Activated T-helper 2 cell treated with anti-CD3 and anti-CD28 coated beads, Interferon-gamma antibody, Interleukin-2, Interleukin-4, amounts not matched to agents 10 μg/mL and 5 μg/mL and 100 μg/mL, durations not matched to agents 14 hours and 24 hours and 36 hours (primary cell): ENCODE results near the gene MUC21. TPM values are rescaled to one million over a fixed set of nuclear protein-coding genes. Genes with fewer than 3 reads are reported as not detected.
"Not testable (repeated sequence)": the region's sequence is repeated elsewhere in the genome, so short reads cannot be mapped to it uniquely, and the experiment has no call there.

Experiments used
- DNase-seq: peaks from one replicate; pipeline ENCODE4 v3.0.0; 2021; ENCODE audit warnings: low spot score
- H3K27ac Mint-ChIP-seq: one replicate; pipeline ENCODE4 v1.8.0; 2021; ENCODE audit warnings: mixed read lengths
- H3K27me3 Mint-ChIP-seq: one replicate; pipeline ENCODE4 v1.8.0; 2021; ENCODE audit warnings: low read depth, mixed read lengths
- H3K36me3 Mint-ChIP-seq: one replicate; pipeline ENCODE4 v1.8.0; 2021; ENCODE audit warnings: low read depth, mixed read lengths
- H3K4me1 Mint-ChIP-seq: one replicate; pipeline ENCODE4 v1.8.0; 2021; ENCODE audit warnings: low read depth, mixed read lengths
- H3K4me3 Mint-ChIP-seq: one replicate; pipeline ENCODE4 v1.8.0; 2021; ENCODE audit warnings: low read depth, mild to moderate bottlenecking, moderate library complexity, mixed read lengths
- H3K9me3 Mint-ChIP-seq: one replicate; pipeline ENCODE4 v1.8.0; 2021; ENCODE audit warnings: mixed read lengths
- intact Hi-C: fragments of 100-400 bp; cut with micrococcal nuclease; formaldehyde crosslinking; loops from one replicate; pipeline ENCODE4 v1.15.1; 2023
- total RNA-seq: library from RNA; stranded (reverse); gene quantifications from 2 replicates; pipeline ENCODE4 v1.2.3, GENCODE V29; 2022

MUC21 gene
- total RNA-seq, 1 donor from 2014 or later = not detected

DNA sequence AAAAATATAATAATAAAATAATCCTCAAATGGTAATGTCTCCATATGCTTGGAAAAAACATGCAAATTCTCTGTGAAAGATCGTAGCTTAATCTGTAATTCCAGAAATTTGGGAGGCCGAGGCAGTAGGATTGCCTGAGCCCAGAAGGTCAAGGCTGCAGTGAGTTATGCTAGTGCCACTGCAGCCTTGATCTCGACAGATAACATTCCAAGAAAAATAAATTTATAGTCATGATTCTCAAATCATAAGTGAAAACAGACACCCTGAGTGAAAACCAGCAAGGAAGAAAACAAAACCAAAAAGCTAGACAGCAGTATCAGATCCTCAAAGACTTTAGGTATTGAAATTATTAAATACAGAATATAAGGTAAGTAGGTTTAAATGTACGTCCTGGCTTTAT, 3.8 kb upstream of the MUC21 start:
- Mint-ChIP-seq H3K4me1 (peaks cover 2% of the 10 kb centered on the region), H3K4me3 (no peak overlapping the region), H3K9me3 (no peaks in the 10 kb centered on the region), H3K27me3 (peaks cover 37% of the 10 kb centered on the region), H3K36me3 (no peaks in the 10 kb centered on the region), H3K27ac (no peak overlapping the region)
- no peak for DNase-seq
- intact Hi-C loops = no loop called here

DNA sequence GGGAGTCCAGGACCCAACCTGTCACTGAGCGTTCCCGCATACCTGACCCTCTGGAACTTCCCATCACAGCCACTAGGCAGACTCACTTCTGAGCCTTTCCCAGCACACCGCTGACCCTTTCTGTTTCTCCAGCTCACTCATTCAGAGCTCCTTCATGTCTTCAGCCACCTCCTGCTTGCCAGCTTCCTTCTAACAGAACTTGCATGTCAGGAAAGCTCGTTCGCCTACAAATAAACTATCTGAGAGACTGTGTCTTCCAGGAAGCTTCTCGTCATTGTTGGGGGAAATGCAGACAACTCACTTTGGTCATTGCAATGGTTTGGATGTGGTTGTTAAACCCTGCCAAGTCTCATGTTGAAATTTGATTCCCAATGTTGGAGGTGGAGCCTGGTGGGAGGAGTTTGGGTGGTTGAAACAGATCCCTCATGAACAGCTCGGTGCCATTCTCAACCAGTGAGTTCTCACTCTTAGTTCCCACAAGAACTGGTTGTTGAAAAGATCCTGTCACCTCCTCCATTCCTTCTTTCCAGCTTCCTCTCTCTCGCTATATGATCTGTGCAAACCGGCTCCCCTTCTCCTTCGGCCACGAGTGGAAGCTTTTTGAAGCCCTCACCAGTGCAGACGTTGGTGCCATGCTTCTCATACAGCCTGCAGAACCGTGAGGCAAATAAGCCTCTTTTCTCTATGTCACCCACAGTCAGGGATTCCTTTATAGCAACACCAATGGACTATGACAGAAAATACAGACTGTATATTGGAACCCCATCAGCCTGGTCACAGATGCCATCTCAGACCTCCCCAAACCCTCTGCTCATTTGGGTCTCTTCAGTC, 1.4 kb upstream of the MUC21 start:
- H3K4me3 Mint-ChIP-seq = no peak overlapping the region
- intact Hi-C loops = no loop called here
- no peaks in the 10 kb centered on the region for H3K9me3 Mint-ChIP-seq
- DNase-seq = no peak
- H3K4me1 Mint-ChIP-seq = peaks cover 6% of the 10 kb centered on the region
- peaks cover 39% of the 10 kb centered on the region for H3K27me3 Mint-ChIP-seq
- no peaks in the 10 kb centered on the region for H3K36me3 Mint-ChIP-seq
- H3K27ac Mint-ChIP-seq = no peak overlapping the region

- no peak overlapping the region for H3K4me3 Mint-ChIP-seq
- peaks cover 25% of the 10 kb centered on the region for H3K27me3 Mint-ChIP-seq
- intact Hi-C loops = no loop called here
- H3K36me3 Mint-ChIP-seq = no peaks in the 10 kb centered on the region
- H3K9me3 Mint-ChIP-seq = no peaks in the 10 kb centered on the region
- no peak overlapping the region for H3K27ac Mint-ChIP-seq
- no peak for DNase-seq
- H3K4me1 Mint-ChIP-seq = peaks cover 15% of the 10 kb centered on the region
Measured at GRCh38 chr6:30985490-30985889, 2.0 kb downstream of the MUC21 start.

DNA sequence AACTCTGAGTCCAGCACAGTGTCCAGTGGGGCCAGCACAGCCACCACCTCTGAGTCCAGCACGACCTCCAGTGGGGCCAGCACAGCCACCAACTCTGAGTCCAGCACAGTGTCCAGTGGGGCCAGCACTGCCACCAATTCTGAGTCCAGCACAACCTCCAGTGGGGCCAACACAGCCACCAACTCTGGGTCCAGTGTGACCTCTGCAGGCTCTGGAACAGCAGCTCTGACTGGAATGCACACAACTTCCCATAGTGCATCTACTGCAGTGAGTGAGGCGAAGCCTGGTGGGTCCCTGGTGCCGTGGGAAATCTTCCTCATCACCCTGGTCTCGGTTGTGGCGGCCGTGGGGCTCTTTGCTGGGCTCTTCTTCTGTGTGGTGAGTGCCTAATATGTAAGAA, 3.8 kb downstream of the MUC21 start:
- Mint-ChIP-seq H3K27me3 (peaks cover 17% of the 10 kb centered on the region), H3K9me3 (no peaks in the 10 kb centered on the region), H3K27ac (no peak overlapping the region), H3K36me3 (no peaks in the 10 kb centered on the region), H3K4me3 (no peak overlapping the region), H3K4me1 (peaks cover 19% of the 10 kb centered on the region)
- intact Hi-C loops = no loop called here
- DNase-seq = no peak

DNA sequence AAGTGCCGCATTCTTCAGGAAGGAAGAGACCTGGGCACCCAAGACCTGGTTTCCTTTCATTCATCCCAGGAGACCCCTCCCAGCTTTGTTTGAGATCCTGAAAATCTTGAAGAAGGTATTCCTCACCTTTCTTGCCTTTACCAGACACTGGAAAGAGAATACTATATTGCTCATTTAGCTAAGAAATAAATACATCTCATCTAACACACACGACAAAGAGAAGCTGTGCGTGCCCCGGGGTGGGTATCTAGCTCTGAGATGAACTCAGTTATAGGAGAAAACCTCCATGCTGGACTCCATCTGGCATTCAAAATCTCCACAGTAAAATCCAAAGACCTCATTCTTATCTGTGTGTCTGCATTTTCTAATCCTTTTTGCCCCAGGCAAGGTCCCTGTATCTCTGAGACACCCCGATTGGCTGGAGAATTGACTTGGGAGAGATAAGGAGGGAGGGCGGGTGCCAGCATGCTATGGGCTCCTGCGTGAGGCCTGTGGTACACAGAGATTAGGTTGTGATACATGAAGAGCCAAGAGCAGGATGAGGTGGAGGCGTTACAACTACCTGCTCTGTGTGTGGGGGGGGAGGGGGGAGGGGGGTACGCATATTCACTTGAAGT, 4.8 kb downstream of the MUC21 start:
- peaks cover 7% of the 10 kb centered on the region for H3K27me3 Mint-ChIP-seq
- no peak for DNase-seq
- no peak overlapping the region for H3K27ac Mint-ChIP-seq
- intact Hi-C loops = no loop called here
- H3K9me3 Mint-ChIP-seq = no peaks in the 10 kb centered on the region
- no peaks in the 10 kb centered on the region for H3K36me3 Mint-ChIP-seq
- peaks cover 19% of the 10 kb centered on the region for H3K4me1 Mint-ChIP-seq
- H3K4me3 Mint-ChIP-seq = no peak overlapping the region

DNA sequence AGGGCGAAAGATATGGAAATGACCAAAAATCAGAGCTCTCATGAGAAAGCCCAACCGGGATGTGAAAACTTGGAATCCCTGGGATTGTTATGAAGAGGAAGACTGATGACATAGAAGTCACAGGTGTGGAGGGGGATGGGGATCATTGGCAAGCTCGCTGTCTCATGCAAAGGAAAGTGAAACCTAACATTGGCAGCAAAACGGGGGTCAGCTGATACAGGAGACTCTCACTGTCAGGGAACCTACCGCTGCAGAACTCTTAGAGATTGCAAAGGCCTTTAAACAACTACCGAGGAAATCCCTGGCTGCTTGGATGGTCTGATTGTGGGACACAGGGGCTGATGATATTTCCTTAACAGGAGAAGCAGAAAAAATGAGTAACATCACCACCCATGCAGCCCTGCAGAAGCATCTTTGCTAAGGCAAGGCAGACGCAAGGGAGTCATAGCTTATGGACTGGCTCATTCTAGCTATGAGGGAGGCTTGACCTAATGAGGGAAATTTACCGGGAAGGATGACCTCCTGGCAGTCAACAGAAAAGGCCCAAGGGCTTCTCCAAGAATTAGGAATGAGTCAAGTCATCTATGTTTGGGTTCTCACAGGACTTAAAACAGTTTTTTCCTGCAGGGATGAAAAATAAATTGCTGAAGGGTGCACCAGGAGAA, 7.0 kb downstream of the MUC21 start:
- H3K4me1 Mint-ChIP-seq = peaks cover 14% of the 10 kb centered on the region
- intact Hi-C loops = no loop called here
- DNase-seq = peak; percentile 14
- H3K4me3 Mint-ChIP-seq = no peak overlapping the region
- no peaks in the 10 kb centered on the region for H3K27me3 Mint-ChIP-seq
- no peaks in the 10 kb centered on the region for H3K9me3 Mint-ChIP-seq
- no peak overlapping the region for H3K27ac Mint-ChIP-seq
- no peaks in the 10 kb centered on the region for H3K36me3 Mint-ChIP-seq

DNA sequence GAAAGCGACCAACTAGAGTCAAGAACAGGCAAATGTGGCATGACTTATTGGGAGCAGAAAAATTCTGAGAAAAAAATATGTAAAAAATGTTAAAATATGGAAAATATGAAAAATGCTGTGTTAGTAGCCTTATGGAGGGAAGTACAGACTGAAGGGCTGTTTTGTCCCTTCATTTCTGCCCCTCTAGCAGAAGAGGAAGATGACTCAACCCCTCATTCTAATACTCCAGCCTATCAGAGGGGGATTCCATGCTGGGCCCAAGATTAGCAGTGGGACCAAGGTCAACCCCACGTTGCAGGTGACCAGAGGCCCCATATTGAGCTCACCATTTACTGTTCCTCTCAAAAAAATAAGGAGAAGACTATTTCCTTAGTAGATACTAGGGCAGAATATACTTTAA, 8.4 kb downstream of the MUC21 start:
- no peaks in the 10 kb centered on the region for H3K9me3 Mint-ChIP-seq
- no peak for DNase-seq
- H3K36me3 Mint-ChIP-seq = no peaks in the 10 kb centered on the region
- H3K4me3 Mint-ChIP-seq = no peak overlapping the region
- peaks cover 14% of the 10 kb centered on the region for H3K4me1 Mint-ChIP-seq
- H3K27ac Mint-ChIP-seq = no peak overlapping the region
- intact Hi-C loops = no loop called here
- no peaks in the 10 kb centered on the region for H3K27me3 Mint-ChIP-seq

GRCh38 chr6:30997301-30997700, 13.8 kb downstream of the MUC21 start:
- Mint-ChIP-seq H3K4me3 (no peak overlapping the region), H3K36me3 (no peaks in the 10 kb centered on the region), H3K27me3 (no peaks in the 10 kb centered on the region), H3K27ac (no peak overlapping the region), H3K9me3 (no peaks in the 10 kb centered on the region), H3K4me1 (peaks cover 1% of the 10 kb centered on the region)
- intact Hi-C loops = no loop called here
- DNase-seq = no peak

- intact Hi-C loops = no loop called here
- Mint-ChIP-seq H3K9me3 (no peaks in the 10 kb centered on the region), H3K27me3 (no peaks in the 10 kb centered on the region), H3K4me1 (peaks cover 3% of the 10 kb centered on the region), H3K27ac (no peak overlapping the region), H3K4me3 (no peak overlapping the region), H3K36me3 (no peaks in the 10 kb centered on the region)
- DNase-seq = no peak
Measured at GRCh38 chr6:30998785-30999184, 15.3 kb downstream of the MUC21 start.

DNA sequence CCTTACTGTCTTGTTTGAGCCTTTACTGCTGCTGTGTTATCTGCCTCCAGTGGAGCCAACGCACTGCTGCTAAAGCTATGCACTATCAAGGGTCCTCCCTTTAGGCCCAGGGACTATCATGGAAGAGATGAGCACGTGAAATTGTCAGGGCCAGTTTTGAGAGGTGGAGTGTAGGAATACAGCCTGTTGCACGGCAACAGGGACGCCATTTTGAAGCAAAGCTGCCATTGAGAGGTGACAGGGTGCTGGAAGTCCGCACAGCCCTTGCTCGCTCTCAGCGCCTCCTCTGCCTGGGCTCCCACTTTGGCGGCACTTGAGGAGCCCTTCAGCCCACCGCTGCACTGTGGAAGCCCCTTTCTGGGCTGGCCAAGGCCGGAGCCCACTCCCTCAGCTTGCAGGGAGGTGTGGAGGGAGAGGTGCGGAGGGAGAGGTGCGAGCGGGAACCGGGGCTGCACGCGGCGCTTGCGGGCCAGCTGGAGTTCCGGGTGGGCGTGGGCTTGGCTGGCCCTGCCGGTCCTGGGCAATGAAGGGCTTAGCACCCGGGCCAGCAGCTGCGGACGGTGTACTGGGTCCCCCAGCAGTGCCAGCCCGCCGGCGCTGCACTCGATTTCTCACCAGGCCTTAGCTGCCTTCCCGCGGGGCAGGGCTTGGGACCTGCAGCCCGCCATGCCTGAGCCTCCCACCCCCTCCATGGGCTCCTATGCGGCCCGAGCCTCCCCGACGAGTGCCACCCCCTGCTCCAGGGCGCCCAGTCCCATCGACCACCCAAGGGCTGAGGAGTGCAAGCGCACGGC, 16.7 kb downstream of the MUC21 start:
- H3K36me3 Mint-ChIP-seq, intact Hi-C loops, H3K27ac Mint-ChIP-seq, H3K4me1 Mint-ChIP-seq, H3K27me3 Mint-ChIP-seq, H3K4me3 Mint-ChIP-seq, H3K9me3 Mint-ChIP-seq, DNase-seq: not testable (repeated sequence)

- H3K27ac Mint-ChIP-seq = peak overlapping the region; percentile 10
- no peak overlapping the region for H3K4me3 Mint-ChIP-seq
- no peaks in the 10 kb centered on the region for H3K36me3 Mint-ChIP-seq
- H3K4me1 Mint-ChIP-seq = peaks cover 3% of the 10 kb centered on the region
- peaks cover 1% of the 10 kb centered on the region for H3K27me3 Mint-ChIP-seq
- intact Hi-C loops = no loop called here
- H3K9me3 Mint-ChIP-seq = no peaks in the 10 kb centered on the region
- no peak for DNase-seq
Measured at GRCh38 chr6:31001281-31001888, 17.9 kb downstream of the MUC21 start.

- Mint-ChIP-seq H3K27ac (no peak overlapping the region), H3K27me3 (peaks cover 3% of the 10 kb centered on the region), H3K36me3 (no peaks in the 10 kb centered on the region), H3K4me3 (no peak overlapping the region), H3K4me1 (peaks cover 3% of the 10 kb centered on the region), H3K9me3 (no peaks in the 10 kb centered on the region)
- intact Hi-C loops = no loop called here
- DNase-seq = no peak
Measured at GRCh38 chr6:31002471-31002870, 19.0 kb downstream of the MUC21 start.
